Keratinocyte (primary cell): ENCODE data around the gene SCYGR8. TPM values are rescaled to one million over a fixed set of nuclear protein-coding genes. Genes with fewer than 3 reads are reported as not detected.

Experiments
- DNase-seq: peaks from one replicate; pipeline ENCODE4 v3.0.0-alpha.2; 2011; ENCODE audit warnings: low read depth, missing footprints, low spot score
- FAIRE-seq: peaks from 2 replicates; lab custom pipeline; 2011; peaks lifted over from hg19 to GRCh38; lab: Jason Lieb, UNC
- H2AFZ ChIP-seq: 2 replicates; pipeline ENCODE4 v1.6.0; 2012; ENCODE audit warnings: low read length, control low read depth, inconsistent platforms; ENCODE audit not compliant: control insufficient read depth
- H3K27ac ChIP-seq: 2 replicates; pipeline ENCODE4 v1.5.1; 2011; ENCODE audit warnings: low read length; ENCODE audit not compliant: control insufficient read depth, insufficient read depth
- H3K27me3 ChIP-seq: 3 replicates; pipeline ENCODE4 v1.6.0; 2011; ENCODE audit warnings: low read length; ENCODE audit not compliant: control insufficient read depth, insufficient read depth; ENCODE audit errors: extremely low read depth
- H3K36me3 ChIP-seq, 2 experiments: 2 replicates in 1 of 2; 3 replicates in 1 of 2; pipeline ENCODE4 v1.5.1; 2011; ENCODE audit warnings: low read length in 2 of 2, mild to moderate bottlenecking in 1 of 2; ENCODE audit not compliant: control insufficient read depth in 2 of 2, insufficient read depth in 2 of 2; ENCODE audit errors: extremely low read depth in 1 of 2
- H3K4me1 ChIP-seq: 3 replicates; pipeline ENCODE4 v1.5.1; 2011; ENCODE audit warnings: low read length; ENCODE audit not compliant: control insufficient read depth, insufficient read depth; ENCODE audit errors: extremely low read depth
- H3K4me2 ChIP-seq: 3 replicates; pipeline ENCODE4 v1.6.0; 2011; ENCODE audit warnings: low read depth, low read length; ENCODE audit not compliant: control insufficient read depth, insufficient read depth; ENCODE audit errors: extremely low read depth
- H3K4me3 ChIP-seq, 3 experiments: fragments of 200-600 bp in 1 of 3; sonication (generic) in 1 of 3; 2 replicates in 2 of 3; 3 replicates in 1 of 3; pipeline ENCODE4 v1.5.1; 2011 to 2016; ENCODE audit warnings: low read length in 3 of 3, mild to moderate bottlenecking in 3 of 3, control low read depth in 2 of 3, inconsistent platforms in 1 of 3, low read depth in 1 of 3, mixed read lengths in 1 of 3, mixed run types in 1 of 3, moderate library complexity in 1 of 3; ENCODE audit not compliant: control insufficient read depth in 2 of 3, insufficient read depth in 2 of 3; ENCODE audit errors: extremely low read depth in 1 of 3
- H3K79me2 ChIP-seq: 2 replicates; pipeline ENCODE4 v1.6.0; 2012; ENCODE audit warnings: low read length; ENCODE audit not compliant: control insufficient read depth, insufficient read depth
- H3K9ac ChIP-seq: 3 replicates; pipeline ENCODE4 v1.6.0; 2011; ENCODE audit warnings: low read length; ENCODE audit not compliant: control insufficient read depth, insufficient read depth; ENCODE audit errors: extremely low read depth
- H3K9me1 ChIP-seq: 3 replicates; pipeline ENCODE4 v1.6.0; 2011; ENCODE audit warnings: low read length; ENCODE audit not compliant: control insufficient read depth, insufficient read depth; ENCODE audit errors: extremely low read depth
- H3K9me3 ChIP-seq: 2 replicates; pipeline ENCODE4 v1.5.1; 2012; ENCODE audit warnings: low read depth, low read length; ENCODE audit not compliant: control insufficient read depth
- H4K20me1 ChIP-seq: 3 replicates; pipeline ENCODE4 v1.6.0; 2011; ENCODE audit warnings: low read length; ENCODE audit not compliant: control insufficient read depth, insufficient read depth; ENCODE audit errors: extremely low read depth
- CTCF ChIP-seq, 3 experiments: IDR thresholded peaks in 1 of 3; conservative IDR thresholded peaks in 1 of 3; optimal IDR thresholded peaks in 1 of 3; 2 replicates in 2 of 3; 3 replicates in 1 of 3; pipeline versions ENCODE3 to v1.5.1; 2011; ENCODE audit warnings: low read length in 3 of 3, mild to moderate bottlenecking in 3 of 3, moderate library complexity in 2 of 3, control low read depth in 1 of 3, inconsistent platforms in 1 of 3; ENCODE audit not compliant: insufficient read depth in 2 of 3; ENCODE audit errors: extremely low read depth in 1 of 3
- EZH2 ChIP-seq: IDR thresholded peaks from one replicate; pipeline ENCODE4 v1.6.1; 2012; ENCODE audit warnings: inconsistent platforms, mild to moderate bottlenecking, low read length, moderate library complexity
- dilution Hi-C: fragments of 300-500 bp; cut with MboI; formaldehyde crosslinking; loops from one replicate; pipeline ENCODE4 v1.7.0; 2020; ENCODE audit warnings: low sequenced_read_pairs; ENCODE audit not compliant: extremely low pct_ligation_motif_present
- polyA plus RNA-seq, 5 experiments: library from polyadenylated mRNA; depleted of rRNA in 3 of 5; stranded (reverse) in 3 of 5; stranded (forward) in 1 of 5; unstranded in 1 of 5; fragments of >200 nt; gene quantifications; 1 replicate in 1 of 5; 2 replicates in 3 of 5; 3 replicates in 1 of 5; pipeline versions ENCODE4 v1.2.1 to v1.2.3, GENCODE V29; 2011 to 2012; ENCODE audit warnings: missing spikeins in 2 of 5, low read depth in 1 of 5, low replicate concordance in 1 of 5

Gene SCYGR8
- polyA plus RNA-seq, 1 donor (not counting 4 experiments of a cell fraction or from before 2014, with no cell fraction given): not detected

GRCh38 chr2:227772932-227773331, 27.2 kb downstream of the SCYGR8 start:
- H3K27me3 ChIP-seq: no peaks in the 10 kb centered on the region
- H3K79me2 ChIP-seq: no peaks in the 10 kb centered on the region
- H3K4me2 ChIP-seq: no peak overlapping the region
- H4K20me1 ChIP-seq: no peaks in the 10 kb centered on the region
- no peak overlapping the region for H3K9ac ChIP-seq
- TF ChIP-seq CTCF (optimal IDR thresholded peaks at IDR 0.05 in 1 of 3, IDR thresholded peaks at IDR 0.05 in 1 of 3, conservative IDR thresholded peaks at IDR 0.05 in 1 of 3; ENCODE audit: extremely low read depth in 1 of 3, insufficient read depth in 2 of 3, low read length in 3 of 3): no peak
- no peak for TF ChIP-seq EZH2
- H2AFZ ChIP-seq: no peak overlapping the region
- no peaks in the 10 kb centered on the region for H3K4me1 ChIP-seq
- H3K9me1 ChIP-seq: no peaks in the 10 kb centered on the region
- H3K27ac ChIP-seq: no peak overlapping the region
- no peak for DNase-seq
- no peaks in the 10 kb centered on the region for H3K36me3 ChIP-seq
- dilution Hi-C loops: no loop called here
- H3K9me3 ChIP-seq: no peaks in the 10 kb centered on the region
- FAIRE-seq: no peak
- no peak overlapping the region for H3K4me3 ChIP-seq

GRCh38 chr2:227774011-227774624, 28.4 kb downstream of the SCYGR8 start:
- DNase-seq (no peak), FAIRE-seq (no peak)
- Histone ChIP-seq H3K36me3 (no peaks in the 10 kb centered on the region), H2AFZ (no peak overlapping the region), H3K9me3 (no peaks in the 10 kb centered on the region), H3K27me3 (no peaks in the 10 kb centered on the region), H4K20me1 (no peaks in the 10 kb centered on the region), H3K9me1 (no peaks in the 10 kb centered on the region), H3K27ac (no peak overlapping the region), H3K9ac (no peak overlapping the region), H3K4me3 (no peak overlapping the region), H3K79me2 (no peaks in the 10 kb centered on the region), H3K4me2 (no peak overlapping the region), H3K4me1 (no peaks in the 10 kb centered on the region)
- dilution Hi-C loops: no loop called here
- peak in 2 of 3 experiments; percentile 25 to 45 for TF ChIP-seq CTCF (optimal IDR thresholded peaks at IDR 0.05 in 1 of 3, IDR thresholded peaks at IDR 0.05 in 1 of 3, conservative IDR thresholded peaks at IDR 0.05 in 1 of 3; ENCODE audit: extremely low read depth in 1 of 3, insufficient read depth in 2 of 3, low read length in 3 of 3)
- TF ChIP-seq EZH2: no peak
